Measurements from ENCODE around the gene ZYG11B.
"Not testable (repeated sequence)": the region's sequence is repeated elsewhere in the genome, so short reads cannot be mapped to it uniquely, and the experiment has no call there.

ZYG11B gene

DNA sequence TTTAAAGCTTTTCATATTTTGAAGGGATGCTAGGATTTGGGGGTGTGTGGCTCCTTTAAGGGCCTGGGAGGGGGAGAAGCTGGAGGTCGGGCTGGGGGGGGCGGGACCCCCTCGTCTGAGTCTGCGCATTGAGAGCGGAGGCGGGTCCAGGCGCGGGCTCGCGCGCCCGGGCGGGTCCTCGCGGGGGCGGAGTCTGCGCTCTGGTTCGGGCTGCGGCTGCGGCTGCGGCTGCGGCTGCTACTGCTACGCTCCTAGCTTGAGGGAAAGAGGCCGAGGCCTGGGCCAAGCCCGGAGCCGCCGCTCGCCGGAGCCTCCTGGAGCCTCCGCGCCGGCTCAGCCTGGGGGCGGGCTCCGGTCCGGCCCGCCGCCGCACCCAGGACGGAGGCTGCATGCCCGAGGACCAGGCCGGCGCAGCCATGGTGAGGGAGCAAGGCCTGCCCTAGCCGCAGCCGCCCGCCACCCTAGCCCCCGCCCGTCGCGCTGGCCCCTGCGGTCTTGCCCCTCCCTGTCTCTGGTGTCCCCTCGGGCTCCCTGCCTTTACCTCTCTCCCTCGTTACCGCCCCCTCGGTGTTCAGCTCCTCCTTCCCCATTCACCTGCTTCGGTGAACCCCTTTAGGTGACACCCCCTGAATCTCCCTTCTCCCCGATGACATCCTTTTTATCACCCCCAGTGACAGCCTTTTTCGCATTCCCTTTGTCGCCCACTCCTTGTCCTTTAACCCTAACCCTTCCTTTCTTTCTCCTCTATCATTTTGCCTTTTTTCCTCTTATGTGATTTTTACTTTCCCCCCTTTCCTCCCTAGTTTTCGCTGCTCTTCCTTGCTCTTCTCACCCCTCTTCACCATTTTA lies at the start of gene ZYG11B:
Gene ZYG11B (plus strand): TSS at position 189 of the 849 bp plus-strand sequence. CDS start 201 bp downstream, at position 390.
- peaks cover 1% of the 10 kb centered on the region for H3K36me3 Mint-ChIP-seq (ENCODE audit: low read depth)
- H3K4me1 Mint-ChIP-seq, result peaks cover 36% of the 10 kb centered on the region
- DNase-seq, result peak; percentile 95
- peaks cover 2% of the 10 kb centered on the region for H3K27me3 Mint-ChIP-seq
- peak within 1 kb of the TSS; percentile 83 for H3K27ac Mint-ChIP-seq
- peak within 1 kb of the TSS; percentile 88 for H3K4me3 Mint-ChIP-seq
- no peaks in the 10 kb centered on the region for H3K9me3 Mint-ChIP-seq
- peak; percentile 91 for ATAC-seq

DNA sequence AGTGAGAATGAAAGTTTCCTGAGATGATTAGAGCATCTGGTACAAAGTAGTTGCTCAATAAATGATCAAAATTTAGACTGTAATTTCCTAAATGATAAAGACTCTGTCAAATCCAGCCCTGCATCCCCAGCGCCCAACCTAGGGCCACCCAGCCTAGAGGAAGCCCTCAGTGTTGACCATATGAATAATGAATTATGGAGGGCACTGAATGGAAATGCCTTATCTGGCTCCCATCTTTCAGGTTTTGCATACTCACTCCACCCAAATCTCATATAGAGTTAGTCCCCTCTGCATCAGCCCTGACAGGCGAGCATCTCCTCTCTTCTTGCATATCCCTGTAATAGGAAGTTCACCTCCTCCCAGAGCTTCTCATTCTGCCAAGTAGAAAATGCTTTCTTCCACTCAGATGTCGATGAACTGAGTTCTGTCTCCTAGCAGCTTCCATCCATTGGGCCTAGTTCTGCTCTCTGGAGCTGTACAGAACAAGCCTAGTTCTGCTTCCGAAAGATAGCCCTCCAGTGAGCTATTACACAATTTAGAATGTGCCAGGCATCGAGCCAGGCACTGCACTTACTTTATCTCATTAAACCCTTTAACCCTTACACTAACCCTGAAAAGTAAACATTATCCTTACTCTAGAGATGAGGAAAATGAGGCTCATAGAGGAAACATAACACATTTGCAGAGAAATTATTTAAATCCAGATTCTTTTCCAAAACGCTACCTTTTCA lies 49.0 kb upstream of the ZYG11B start:
- Mint-ChIP-seq H3K36me3 (ENCODE audit: low read depth) (no peaks in the 10 kb centered on the region), H3K9me3 (no peaks in the 10 kb centered on the region), H3K4me3 (no peak overlapping the region), H3K4me1 (peaks cover 9% of the 10 kb centered on the region), H3K27me3 (no peaks in the 10 kb centered on the region), H3K27ac (no peak overlapping the region)
- ATAC-seq (no peak), DNase-seq (no peak)

GRCh38 chr1:52679048-52679447 lies 47.2 kb upstream of the ZYG11B start:
- H3K27me3 Mint-ChIP-seq, result no peaks in the 10 kb centered on the region
- peaks cover 9% of the 10 kb centered on the region for H3K4me1 Mint-ChIP-seq
- ATAC-seq (no peak), DNase-seq (no peak)
- H3K27ac Mint-ChIP-seq, result no peak overlapping the region
- H3K4me3 Mint-ChIP-seq, result no peak overlapping the region
- H3K36me3 Mint-ChIP-seq (ENCODE audit: low read depth), result no peaks in the 10 kb centered on the region
- H3K9me3 Mint-ChIP-seq, result no peaks in the 10 kb centered on the region

- Mint-ChIP-seq H3K9me3 (no peaks in the 10 kb centered on the region), H3K4me1 (peaks cover 9% of the 10 kb centered on the region), H3K4me3 (no peak overlapping the region), H3K27ac (no peak overlapping the region), H3K36me3 (ENCODE audit: low read depth) (no peaks in the 10 kb centered on the region), H3K27me3 (no peaks in the 10 kb centered on the region)
- ATAC-seq (no peak), DNase-seq (no peak)
These were observed 46.8 kb upstream of the ZYG11B start for GRCh38 chr1:52679498-52679897.

GRCh38 chr1:52680353-52680752 lies 45.9 kb upstream of the ZYG11B start:
- H3K4me3 Mint-ChIP-seq, result no peak overlapping the region
- H3K9me3 Mint-ChIP-seq, result no peaks in the 10 kb centered on the region
- peak overlapping the region; percentile 24 for H3K27ac Mint-ChIP-seq
- no peaks in the 10 kb centered on the region for H3K27me3 Mint-ChIP-seq
- DNase-seq (no peak), ATAC-seq (no peak)
- peaks cover 5% of the 10 kb centered on the region for H3K4me1 Mint-ChIP-seq
- peaks cover 4% of the 10 kb centered on the region for H3K36me3 Mint-ChIP-seq (ENCODE audit: low read depth)

GRCh38 chr1:52681136-52681535 lies 45.1 kb upstream of the ZYG11B start:
- ATAC-seq (no peak), DNase-seq (no peak)
- Mint-ChIP-seq H3K36me3 (ENCODE audit: low read depth) (peaks cover 7% of the 10 kb centered on the region), H3K27me3 (no peaks in the 10 kb centered on the region), H3K4me1 (peaks cover 7% of the 10 kb centered on the region), H3K4me3 (no peak overlapping the region), H3K27ac (no peak overlapping the region), H3K9me3 (no peaks in the 10 kb centered on the region)

GRCh38 chr1:52683367-52683940 lies 42.8 kb upstream of the ZYG11B start:
- no peaks in the 10 kb centered on the region for H3K9me3 Mint-ChIP-seq
- no peak overlapping the region for H3K27ac Mint-ChIP-seq

GRCh38 chr1:52684545-52684944 lies 41.7 kb upstream of the ZYG11B start:
- DNase-seq, result no peak
- Mint-ChIP-seq H3K27me3 (no peaks in the 10 kb centered on the region), H3K4me1 (peaks cover 7% of the 10 kb centered on the region), H3K4me3 (no peak overlapping the region), H3K27ac (no peak overlapping the region), H3K36me3 (ENCODE audit: low read depth) (peaks cover 28% of the 10 kb centered on the region), H3K9me3 (no peaks in the 10 kb centered on the region)
- no peak for ATAC-seq

More at GRCh38 chr1:52683367-52683940, 42.8 kb upstream of the ZYG11B start:
- no peak for ATAC-seq
- Mint-ChIP-seq H3K27me3 (no peaks in the 10 kb centered on the region), H3K36me3 (ENCODE audit: low read depth) (peaks cover 22% of the 10 kb centered on the region), H3K4me1 (peaks cover 12% of the 10 kb centered on the region), H3K4me3 (no peak overlapping the region)
- no peak for DNase-seq

GRCh38 chr1:52686261-52686751 lies 39.9 kb upstream of the ZYG11B start:
- not testable (repeated sequence) for H3K4me3 Mint-ChIP-seq, H3K4me1 Mint-ChIP-seq, H3K27me3 Mint-ChIP-seq, H3K9me3 Mint-ChIP-seq
- ATAC-seq (peak; percentile 81), DNase-seq (peak; percentile 71)
- peaks cover 32% of the 10 kb centered on the region for H3K36me3 Mint-ChIP-seq (ENCODE audit: low read depth)
- H3K27ac Mint-ChIP-seq, result peak overlapping the region; percentile 32

- Mint-ChIP-seq H3K36me3 (ENCODE audit: low read depth) (peaks cover 36% of the 10 kb centered on the region), H3K9me3 (no peaks in the 10 kb centered on the region), H3K4me1 (peaks cover 9% of the 10 kb centered on the region), H3K27ac (peak overlapping the region; percentile 32), H3K4me3 (no peak overlapping the region), H3K27me3 (no peaks in the 10 kb centered on the region)
- ATAC-seq (no peak), DNase-seq (no peak)
These were observed 39.4 kb upstream of the ZYG11B start for GRCh38 chr1:52686830-52687229.

DNA sequence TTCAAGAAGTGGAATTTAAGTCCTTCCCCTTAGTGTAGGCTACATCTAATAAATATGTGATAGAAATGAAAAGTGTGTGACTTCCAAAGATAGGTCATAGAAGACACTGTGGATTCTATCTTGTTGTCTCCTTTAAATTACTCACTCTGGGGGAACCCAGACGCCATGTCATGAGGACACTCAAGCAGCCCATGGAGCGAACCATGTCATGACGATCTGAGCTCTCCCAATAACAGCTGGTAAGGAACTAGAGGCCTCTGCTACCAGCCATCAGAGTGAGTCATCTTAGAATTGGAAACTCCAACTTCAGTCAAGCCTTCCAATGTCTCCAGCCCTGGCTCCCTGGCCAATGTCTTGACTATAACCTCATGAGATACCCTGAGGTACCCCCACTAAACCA lies 34.4 kb upstream of the ZYG11B start:
- Mint-ChIP-seq H3K4me1 (peaks cover 21% of the 10 kb centered on the region), H3K4me3 (no peak overlapping the region), H3K27ac (no peak overlapping the region), H3K36me3 (ENCODE audit: low read depth) (peaks cover 51% of the 10 kb centered on the region), H3K9me3 (no peaks in the 10 kb centered on the region), H3K27me3 (no peaks in the 10 kb centered on the region)
- no peak for DNase-seq
- no peak for ATAC-seq

- no peaks in the 10 kb centered on the region for H3K9me3 Mint-ChIP-seq
- ATAC-seq, result no peak
- H3K27me3 Mint-ChIP-seq, result no peaks in the 10 kb centered on the region
- H3K36me3 Mint-ChIP-seq (ENCODE audit: low read depth), result peaks cover 49% of the 10 kb centered on the region
- peaks cover 26% of the 10 kb centered on the region for H3K4me1 Mint-ChIP-seq
- H3K27ac Mint-ChIP-seq, result no peak overlapping the region
- DNase-seq, result no peak
- H3K4me3 Mint-ChIP-seq, result no peak overlapping the region
These were observed 33.6 kb upstream of the ZYG11B start for GRCh38 chr1:52692697-52693096.

- H3K4me3 Mint-ChIP-seq, H3K27me3 Mint-ChIP-seq, H3K27ac Mint-ChIP-seq, DNase-seq, ATAC-seq, H3K9me3 Mint-ChIP-seq: not testable (repeated sequence)
- Mint-ChIP-seq H3K36me3 (ENCODE audit: low read depth) (peaks cover 44% of the 10 kb centered on the region), H3K4me1 (peaks cover 30% of the 10 kb centered on the region)
These were observed 32.9 kb upstream of the ZYG11B start for GRCh38 chr1:52693351-52693750.

DNA sequence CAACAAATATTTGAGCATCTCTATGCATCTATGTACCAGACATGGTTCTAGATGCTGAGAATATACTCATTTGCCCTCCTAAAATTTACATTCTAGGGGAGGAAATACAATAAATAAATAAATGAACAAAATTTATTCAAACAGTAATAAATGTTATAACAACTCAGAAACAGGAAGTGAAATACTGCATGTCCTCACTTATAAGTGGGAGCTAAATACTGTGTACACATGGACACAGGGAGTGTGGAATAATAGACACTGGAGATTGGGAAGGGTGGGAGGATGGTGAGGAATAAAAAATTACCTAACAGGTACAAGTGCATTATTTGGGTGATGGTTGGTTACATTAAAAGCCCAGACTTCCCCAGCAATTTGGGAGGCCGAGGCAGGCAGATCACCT lies 32.4 kb upstream of the ZYG11B start:
- Mint-ChIP-seq H3K9me3 (no peaks in the 10 kb centered on the region), H3K27ac (no peak overlapping the region), H3K4me3 (no peak overlapping the region), H3K36me3 (ENCODE audit: low read depth) (peaks cover 40% of the 10 kb centered on the region), H3K27me3 (no peaks in the 10 kb centered on the region), H3K4me1 (peaks cover 35% of the 10 kb centered on the region)
- DNase-seq (no peak), ATAC-seq (no peak)
